HepG2 (cell line): Measurements from ENCODE around the gene GRB10. TPM values are rescaled to one million over a fixed set of nuclear protein-coding genes. Genes with fewer than 3 reads are reported as not detected.

ENCODE experiments used
- CBX5 ChIP-seq: sonication (generic); formaldehyde crosslinking; IDR thresholded peaks from 2 replicates; pipeline ENCODE4 v1.4.0; 2020; ENCODE audit warnings: missing genetic modification reagents, borderline replicate concordance
- CEBPB ChIP-seq: IDR thresholded peaks from 2 replicates; pipeline ENCODE4 v1.6.1; 2011; ENCODE audit warnings: low read depth, low read length, improper control_type of control experiment, borderline replicate concordance
- HDAC1 ChIP-seq: sonication (generic); formaldehyde crosslinking; IDR thresholded peaks from 2 replicates; pipeline ENCODE4 v1.5.1; 2020; ENCODE audit warnings: mild to moderate bottlenecking, missing genetic modification reagents
- HDAC2 ChIP-seq: sonication (generic); formaldehyde crosslinking; IDR thresholded peaks from 2 replicates; pipeline ENCODE4 v1.4.0; 2020; ENCODE audit warnings: missing genetic modification reagents
- HNF4A ChIP-seq: sonication (generic); formaldehyde crosslinking; IDR thresholded peaks from 2 replicates; pipeline ENCODE4 v1.4.0; 2020; ENCODE audit warnings: missing genetic modification reagents
- PCBP1 ChIP-seq: fragments of 200-400 bp; formaldehyde crosslinking; IDR thresholded peaks from 2 replicates; pipeline ENCODE4 v1.6.1; 2017; ENCODE audit warnings: mild to moderate bottlenecking, low read depth, low read length, borderline replicate concordance
- RARG ChIP-seq: sonication (generic); formaldehyde crosslinking; IDR thresholded peaks from 2 replicates; pipeline ENCODE4 v1.4.0; 2020; ENCODE audit warnings: low read depth, mild to moderate bottlenecking, missing genetic modification reagents
- RBFOX2 ChIP-seq: fragments of 200-400 bp; formaldehyde crosslinking; IDR thresholded peaks from 2 replicates; pipeline ENCODE4 v1.6.1; 2017; ENCODE audit warnings: low read depth, mild to moderate bottlenecking, low read length
- RNF2 ChIP-seq: fragments of 450-650 bp; conservative IDR thresholded peaks from 2 replicates; pipeline ENCODE4 v1.6.1; 2016; ENCODE audit warnings: low read depth
- TGIF2 ChIP-seq: IDR thresholded peaks from 2 replicates; pipeline ENCODE4 v1.6.1; 2016; ENCODE audit warnings: control low read depth, missing compliant biosample characterization
- WIZ ChIP-seq: sonication (generic); formaldehyde crosslinking; IDR thresholded peaks from 2 replicates; pipeline ENCODE4 v1.5.1; 2020; ENCODE audit warnings: mild to moderate bottlenecking, missing genetic modification reagents
- ZBTB20 ChIP-seq: sonication (generic); formaldehyde crosslinking; IDR thresholded peaks from 2 replicates; pipeline ENCODE4 v1.8.1; 2023; ENCODE audit warnings: missing genetic modification reagents, low read depth, mild to moderate bottlenecking, borderline replicate concordance
- ZNF331 ChIP-seq: sonication (generic); formaldehyde crosslinking; IDR thresholded peaks from 2 replicates; pipeline ENCODE4 v1.4.0; 2020; ENCODE audit warnings: missing genetic modification reagents
- ZNF430 ChIP-seq: sonication (generic); formaldehyde crosslinking; IDR thresholded peaks from 2 replicates; pipeline ENCODE4 v1.9.0; 2021; ENCODE audit warnings: mild to moderate bottlenecking, missing genetic modification reagents
- ZNF598 ChIP-seq: sonication (generic); formaldehyde crosslinking; IDR thresholded peaks from 2 replicates; pipeline ENCODE4 v1.5.1; 2020; ENCODE audit warnings: mild to moderate bottlenecking, missing genetic modification reagents, borderline replicate concordance
- ZNF879 ChIP-seq: sonication (generic); formaldehyde crosslinking; IDR thresholded peaks from 2 replicates; pipeline ENCODE4 v1.8.1; 2023; ENCODE audit warnings: missing genetic modification reagents
- ZNF891 ChIP-seq: sonication (generic); formaldehyde crosslinking; IDR thresholded peaks from 2 replicates; pipeline ENCODE4 v1.5.0; 2020; ENCODE audit warnings: mild to moderate bottlenecking, missing genetic modification reagents
- polyA plus RNA-seq, 8 experiments: library from polyadenylated mRNA; depleted of rRNA in 3 of 8; stranded (reverse) in 7 of 8; unstranded in 1 of 8; fragments of >200 nt; fragmentation: Illumina TruSeq in 4 of 8; extraction: Trizol in 4 of 8; gene quantifications; 2 replicates each; pipeline versions ENCODE4 v1.2.1 to v1.2.3, GENCODE V29; 2011 to 2016; ENCODE audit warnings: low read depth in 4 of 8, missing spikeins in 1 of 8, mixed read lengths in 1 of 8; ENCODE audit not compliant: insufficient read depth in 1 of 8
- total RNA-seq, 5 experiments: library from RNA; depleted of rRNA; stranded (reverse); fragments of >200 nt; fragmentation: Illumina TruSeq; extraction: Trizol; gene quantifications; 2 replicates each; pipeline ENCODE4 v1.2.3, GENCODE V29; 2016; ENCODE audit warnings: low read depth in 1 of 5
- TF ChIP-seq, protein P1 (sequence below): IDR thresholded peaks from 2 replicates; pipeline ENCODE4 v1.6.1; 2016; ENCODE audit warnings: low read depth
- TF ChIP-seq, protein P2 (sequence below): IDR thresholded peaks from 2 replicates; pipeline ENCODE4 v1.6.1; 2016; ENCODE audit warnings: missing genetic modification reagents, missing compliant biosample characterization
- TF ChIP-seq, protein P3 (sequence below), 2 experiments: IDR thresholded peaks; 2 replicates each; pipeline ENCODE4 v1.6.1; 2011 to 2012; ENCODE audit warnings: low read length in 2 of 2, borderline replicate concordance in 1 of 2, low read depth in 1 of 2, mild to moderate bottlenecking in 1 of 2, moderate library complexity in 1 of 2
- TF ChIP-seq, protein P4 (sequence below): sonication (generic); formaldehyde crosslinking; IDR thresholded peaks from 2 replicates; pipeline ENCODE4 v1.5.1; 2020; ENCODE audit warnings: mild to moderate bottlenecking, moderate library complexity, missing genetic modification reagents
- TF ChIP-seq, protein P5 (sequence below): sonication (generic); formaldehyde crosslinking; IDR thresholded peaks from 2 replicates; pipeline ENCODE4 v1.8.1; 2023; ENCODE audit warnings: missing genetic modification reagents, inconsistent platforms, borderline replicate concordance

Gene GRB10
- total and polyA plus RNA-seq, 2 of the 13 experiments (the other 11 are each of a cell fraction or from before 2014, with no cell fraction given) = 4.0 to 6.8 TPM

- TF ChIP-seq HDAC1 (CRISPR knock-in tag) (no peak), HDAC2 (CRISPR knock-in tag) (no peak), ZNF331 (CRISPR knock-in tag) (no peak), CEBPB (peak; percentile 94), ZNF598 (CRISPR knock-in tag) (no peak), ZNF430 (no peak), RNF2 (no peak), CBX5 (CRISPR knock-in tag) (no peak), PCBP1 (no peak), RARG (CRISPR knock-in tag) (no peak), WIZ (CRISPR knock-in tag) (0 out of 2 replicates have a peak, but pooled peaks have one; percentile 40), HNF4A (CRISPR knock-in tag) (peak; percentile 62), TGIF2 (CRISPR knock-in tag) (no peak), ZNF879 (CRISPR knock-in tag) (no peak), ZBTB20 (CRISPR knock-in tag) (no peak), RBFOX2 (no peak), ZNF891 (CRISPR knock-in tag) (no peak)
- TF ChIP-seq, protein P1, sequence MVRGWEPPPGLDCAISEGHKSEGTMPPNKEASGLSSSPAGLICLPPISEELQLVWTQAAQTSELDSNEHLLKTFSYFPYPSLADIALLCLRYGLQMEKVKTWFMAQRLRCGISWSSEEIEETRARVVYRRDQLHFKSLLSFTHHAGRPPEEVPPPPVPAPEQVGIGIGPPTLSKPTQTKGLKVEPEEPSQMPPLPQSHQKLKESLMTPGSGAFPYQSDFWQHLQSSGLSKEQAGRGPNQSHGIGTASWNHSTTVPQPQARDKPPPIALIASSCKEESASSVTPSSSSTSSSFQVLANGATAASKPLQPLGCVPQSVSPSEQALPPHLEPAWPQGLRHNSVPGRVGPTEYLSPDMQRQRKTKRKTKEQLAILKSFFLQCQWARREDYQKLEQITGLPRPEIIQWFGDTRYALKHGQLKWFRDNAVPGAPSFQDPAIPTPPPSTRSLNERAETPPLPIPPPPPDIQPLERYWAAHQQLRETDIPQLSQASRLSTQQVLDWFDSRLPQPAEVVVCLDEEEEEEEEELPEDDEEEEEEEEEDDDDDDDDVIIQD (CRISPR knock-in tag) = no peak
- TF ChIP-seq, protein P2, sequence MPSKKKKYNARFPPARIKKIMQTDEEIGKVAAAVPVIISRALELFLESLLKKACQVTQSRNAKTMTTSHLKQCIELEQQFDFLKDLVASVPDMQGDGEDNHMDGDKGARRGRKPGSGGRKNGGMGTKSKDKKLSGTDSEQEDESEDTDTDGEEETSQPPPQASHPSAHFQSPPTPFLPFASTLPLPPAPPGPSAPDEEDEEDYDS (CRISPR knock-in tag) = no peak
- TF ChIP-seq, protein P3, sequence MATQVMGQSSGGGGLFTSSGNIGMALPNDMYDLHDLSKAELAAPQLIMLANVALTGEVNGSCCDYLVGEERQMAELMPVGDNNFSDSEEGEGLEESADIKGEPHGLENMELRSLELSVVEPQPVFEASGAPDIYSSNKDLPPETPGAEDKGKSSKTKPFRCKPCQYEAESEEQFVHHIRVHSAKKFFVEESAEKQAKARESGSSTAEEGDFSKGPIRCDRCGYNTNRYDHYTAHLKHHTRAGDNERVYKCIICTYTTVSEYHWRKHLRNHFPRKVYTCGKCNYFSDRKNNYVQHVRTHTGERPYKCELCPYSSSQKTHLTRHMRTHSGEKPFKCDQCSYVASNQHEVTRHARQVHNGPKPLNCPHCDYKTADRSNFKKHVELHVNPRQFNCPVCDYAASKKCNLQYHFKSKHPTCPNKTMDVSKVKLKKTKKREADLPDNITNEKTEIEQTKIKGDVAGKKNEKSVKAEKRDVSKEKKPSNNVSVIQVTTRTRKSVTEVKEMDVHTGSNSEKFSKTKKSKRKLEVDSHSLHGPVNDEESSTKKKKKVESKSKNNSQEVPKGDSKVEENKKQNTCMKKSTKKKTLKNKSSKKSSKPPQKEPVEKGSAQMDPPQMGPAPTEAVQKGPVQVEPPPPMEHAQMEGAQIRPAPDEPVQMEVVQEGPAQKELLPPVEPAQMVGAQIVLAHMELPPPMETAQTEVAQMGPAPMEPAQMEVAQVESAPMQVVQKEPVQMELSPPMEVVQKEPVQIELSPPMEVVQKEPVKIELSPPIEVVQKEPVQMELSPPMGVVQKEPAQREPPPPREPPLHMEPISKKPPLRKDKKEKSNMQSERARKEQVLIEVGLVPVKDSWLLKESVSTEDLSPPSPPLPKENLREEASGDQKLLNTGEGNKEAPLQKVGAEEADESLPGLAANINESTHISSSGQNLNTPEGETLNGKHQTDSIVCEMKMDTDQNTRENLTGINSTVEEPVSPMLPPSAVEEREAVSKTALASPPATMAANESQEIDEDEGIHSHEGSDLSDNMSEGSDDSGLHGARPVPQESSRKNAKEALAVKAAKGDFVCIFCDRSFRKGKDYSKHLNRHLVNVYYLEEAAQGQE (IDR thresholded peaks at IDR 0.05; ENCODE audit: borderline replicate concordance in 1 of 2, low read depth in 1 of 2, low read length in 2 of 2) = peak; percentile 3 to 86; a peak in 3 of 4 replicates
- TF ChIP-seq, protein P4, sequence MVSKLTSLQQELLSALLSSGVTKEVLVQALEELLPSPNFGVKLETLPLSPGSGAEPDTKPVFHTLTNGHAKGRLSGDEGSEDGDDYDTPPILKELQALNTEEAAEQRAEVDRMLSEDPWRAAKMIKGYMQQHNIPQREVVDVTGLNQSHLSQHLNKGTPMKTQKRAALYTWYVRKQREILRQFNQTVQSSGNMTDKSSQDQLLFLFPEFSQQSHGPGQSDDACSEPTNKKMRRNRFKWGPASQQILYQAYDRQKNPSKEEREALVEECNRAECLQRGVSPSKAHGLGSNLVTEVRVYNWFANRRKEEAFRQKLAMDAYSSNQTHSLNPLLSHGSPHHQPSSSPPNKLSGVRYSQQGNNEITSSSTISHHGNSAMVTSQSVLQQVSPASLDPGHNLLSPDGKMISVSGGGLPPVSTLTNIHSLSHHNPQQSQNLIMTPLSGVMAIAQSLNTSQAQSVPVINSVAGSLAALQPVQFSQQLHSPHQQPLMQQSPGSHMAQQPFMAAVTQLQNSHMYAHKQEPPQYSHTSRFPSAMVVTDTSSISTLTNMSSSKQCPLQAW (CRISPR knock-in tag) = no peak
- TF ChIP-seq, protein P5, sequence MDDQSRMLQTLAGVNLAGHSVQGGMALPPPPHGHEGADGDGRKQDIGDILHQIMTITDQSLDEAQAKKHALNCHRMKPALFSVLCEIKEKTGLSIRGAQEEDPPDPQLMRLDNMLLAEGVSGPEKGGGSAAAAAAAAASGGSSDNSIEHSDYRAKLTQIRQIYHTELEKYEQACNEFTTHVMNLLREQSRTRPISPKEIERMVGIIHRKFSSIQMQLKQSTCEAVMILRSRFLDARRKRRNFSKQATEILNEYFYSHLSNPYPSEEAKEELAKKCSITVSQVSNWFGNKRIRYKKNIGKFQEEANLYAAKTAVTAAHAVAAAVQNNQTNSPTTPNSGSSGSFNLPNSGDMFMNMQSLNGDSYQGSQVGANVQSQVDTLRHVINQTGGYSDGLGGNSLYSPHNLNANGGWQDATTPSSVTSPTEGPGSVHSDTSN (CRISPR knock-in tag) = no peak
Measured at GRCh38 chr7:50556247-50556991, 226.3 kb downstream of the GRB10 start (continued).
